WTC11 (cell line): ENCODE results near the gene NMT2. TPM values are rescaled to one million over a fixed set of nuclear protein-coding genes. Genes with fewer than 3 reads are reported as not detected.

Source experiments
- ATAC-seq: fragments of 200-7000 bp; cut with Tn5 transposase; 2 replicates; pipeline ENCODE4 v1.10.0; 2021; ENCODE audit warnings: mild to moderate bottlenecking, moderate library complexity
- CTCF ChIA-PET: fragments of 300-600 bp; sonication (Branson Sonifier 250); formaldehyde crosslinking; loops from one replicate; lab custom pipeline; 2021; ENCODE audit warnings: antibody characterized with exemption; lab: Charles Lee
- POLR2A ChIA-PET: fragments of 350-600 bp; sonication (Branson Sonifier 250); formaldehyde crosslinking; loops from one replicate; lab custom pipeline; 2021; ENCODE audit warnings: antibody characterized with exemption; lab: Charles Lee
- DNase-seq: peaks from one replicate; pipeline ENCODE4 v3.0.0; 2021; ENCODE audit warnings: low spot score
- H3K27ac Mint-ChIP-seq: 2 replicates; pipeline ENCODE4 v1.8.0; 2021; ENCODE audit warnings: mixed read lengths
- H3K27me3 Mint-ChIP-seq: 2 replicates; pipeline ENCODE4 v1.8.0; 2021; ENCODE audit warnings: low read depth, mild to moderate bottlenecking, moderate library complexity, mixed read lengths
- H3K36me3 Mint-ChIP-seq: 2 replicates; pipeline ENCODE4 v1.8.0; 2021; ENCODE audit warnings: mixed read lengths
- H3K4me1 Mint-ChIP-seq: 2 replicates; pipeline ENCODE4 v1.8.0; 2022; ENCODE audit warnings: mixed read lengths
- H3K4me3 Mint-ChIP-seq: 2 replicates; pipeline ENCODE4 v1.8.0; 2021; ENCODE audit warnings: mild to moderate bottlenecking, moderate library complexity, mixed read lengths
- H3K9me3 Mint-ChIP-seq: 2 replicates; pipeline ENCODE4 v1.8.0; 2021; ENCODE audit warnings: mixed read lengths
- AFF4 ChIP-seq: sonication (generic); formaldehyde crosslinking; IDR thresholded peaks from 2 replicates; pipeline ENCODE4 v1.8.1; 2023; ENCODE audit warnings: mild to moderate bottlenecking, missing genetic modification reagents, borderline replicate concordance
- E2F1 ChIP-seq: sonication (generic); formaldehyde crosslinking; IDR thresholded peaks from 2 replicates; pipeline ENCODE4 v1.8.0; 2022; ENCODE audit warnings: mild to moderate bottlenecking, missing genetic modification reagents
- FOXK1 ChIP-seq: sonication (generic); formaldehyde crosslinking; IDR thresholded peaks from 2 replicates; pipeline ENCODE4 v1.8.0; 2022; ENCODE audit warnings: mild to moderate bottlenecking, moderate library complexity, missing genetic modification reagents
- HMGA2 ChIP-seq: fragments of 250-450 bp; sonication (Bioruptor Pico); IDR thresholded peaks from 2 replicates; pipeline ENCODE4 v1.4.0; 2021; ENCODE audit warnings: mild to moderate bottlenecking, moderate library complexity
- MAX ChIP-seq: sonication (generic); formaldehyde crosslinking; IDR thresholded peaks from 2 replicates; pipeline ENCODE4 v1.8.0; 2022; ENCODE audit warnings: mild to moderate bottlenecking, missing genetic modification reagents
- MLX ChIP-seq: sonication (generic); formaldehyde crosslinking; IDR thresholded peaks from 2 replicates; pipeline ENCODE4 v1.8.1; 2023; ENCODE audit warnings: mild to moderate bottlenecking, missing genetic modification reagents, moderate library complexity
- NFE2L1 ChIP-seq: sonication (generic); formaldehyde crosslinking; IDR thresholded peaks from 2 replicates; pipeline ENCODE4 v1.8.1; 2023; ENCODE audit warnings: missing genetic modification reagents
- NR2C2 ChIP-seq: sonication (generic); formaldehyde crosslinking; IDR thresholded peaks from 2 replicates; pipeline ENCODE4 v1.8.0; 2022; ENCODE audit warnings: mild to moderate bottlenecking, missing genetic modification reagents
- RELA ChIP-seq: sonication (generic); formaldehyde crosslinking; IDR thresholded peaks from 2 replicates; pipeline ENCODE4 v1.8.1; 2022; ENCODE audit warnings: missing genetic modification reagents, mild to moderate bottlenecking, borderline replicate concordance
- SMAD3 ChIP-seq: sonication (generic); formaldehyde crosslinking; IDR thresholded peaks from 2 replicates; pipeline ENCODE4 v1.8.0; 2022; ENCODE audit warnings: missing genetic modification reagents, mild to moderate bottlenecking, borderline replicate concordance
- SMAD4 ChIP-seq: sonication (generic); formaldehyde crosslinking; IDR thresholded peaks from 2 replicates; pipeline ENCODE4 v1.8.0; 2022; ENCODE audit warnings: mild to moderate bottlenecking, missing genetic modification reagents
- TP53 ChIP-seq: sonication (generic); formaldehyde crosslinking; IDR thresholded peaks from 2 replicates; pipeline ENCODE4 v1.8.1; 2023; ENCODE audit warnings: mild to moderate bottlenecking, missing genetic modification reagents
- ZNF138 ChIP-seq: sonication (generic); formaldehyde crosslinking; conservative IDR thresholded peaks from 2 replicates; pipeline ENCODE4 v1.8.1; 2022; ENCODE audit warnings: mild to moderate bottlenecking, moderate library complexity, missing genetic modification reagents
- ZNF263 ChIP-seq: sonication (generic); formaldehyde crosslinking; IDR thresholded peaks from 2 replicates; pipeline ENCODE4 v1.8.1; 2022; ENCODE audit warnings: low read depth, mild to moderate bottlenecking, moderate library complexity, missing genetic modification reagents
- ZNF281 ChIP-seq: sonication (generic); formaldehyde crosslinking; IDR thresholded peaks from 2 replicates; pipeline ENCODE4 v1.8.0; 2023; ENCODE audit warnings: mild to moderate bottlenecking, missing genetic modification reagents
- ZNF396 ChIP-seq: fragments of 250-450 bp; sonication (Bioruptor Pico); IDR thresholded peaks from 2 replicates; pipeline ENCODE4 v1.8.0; 2021; ENCODE audit warnings: mild to moderate bottlenecking, moderate library complexity, borderline replicate concordance
- ZNF425 ChIP-seq: fragments of 250-450 bp; sonication (Bioruptor Pico); conservative IDR thresholded peaks from 2 replicates; pipeline ENCODE4 v1.9.0; 2021; ENCODE audit warnings: mild to moderate bottlenecking
- total RNA-seq: library from RNA; stranded (reverse); gene quantifications from 3 replicates; pipeline ENCODE4 v1.2.3, GENCODE V29; 2021
- TF ChIP-seq, protein P1 (sequence below): sonication (generic); formaldehyde crosslinking; IDR thresholded peaks from 2 replicates; pipeline ENCODE4 v1.8.0; 2022; ENCODE audit warnings: missing genetic modification reagents
- TF ChIP-seq, protein P2 (sequence below): sonication (generic); formaldehyde crosslinking; IDR thresholded peaks from 2 replicates; pipeline ENCODE4 v1.8.0; 2022; ENCODE audit warnings: mild to moderate bottlenecking, missing genetic modification reagents
- TF ChIP-seq, protein P3 (sequence below): sonication (generic); formaldehyde crosslinking; IDR thresholded peaks from 2 replicates; pipeline ENCODE4 v1.8.1; 2022; ENCODE audit warnings: mild to moderate bottlenecking, moderate library complexity, missing genetic modification reagents

The NMT2 gene
- total RNA-seq, 1 experiment from 2014 or later, result 11.7 TPM

- Mint-ChIP-seq H3K36me3 (no peaks in the 10 kb centered on the region), H3K9me3 (no peaks in the 10 kb centered on the region), H3K4me3 (no peak overlapping the region), H3K27ac (no peak overlapping the region; the same call in 1 of the 2 replicates), H3K4me1 (peaks cover 12% of the 10 kb centered on the region; the same call in 1 of the 2 replicates), H3K27me3 (no peaks in the 10 kb centered on the region)
- DNase-seq (no peak), ATAC-seq (no peak)
- POLR2A ChIA-PET, result no interaction called here
- CTCF ChIA-PET, result interaction anchor here (0.6 kb wide), 1 partner anchor 33 kb away, joined by 3 read pairs; no protein-coding TSS in a partner anchor
- TF ChIP-seq, protein P1, sequence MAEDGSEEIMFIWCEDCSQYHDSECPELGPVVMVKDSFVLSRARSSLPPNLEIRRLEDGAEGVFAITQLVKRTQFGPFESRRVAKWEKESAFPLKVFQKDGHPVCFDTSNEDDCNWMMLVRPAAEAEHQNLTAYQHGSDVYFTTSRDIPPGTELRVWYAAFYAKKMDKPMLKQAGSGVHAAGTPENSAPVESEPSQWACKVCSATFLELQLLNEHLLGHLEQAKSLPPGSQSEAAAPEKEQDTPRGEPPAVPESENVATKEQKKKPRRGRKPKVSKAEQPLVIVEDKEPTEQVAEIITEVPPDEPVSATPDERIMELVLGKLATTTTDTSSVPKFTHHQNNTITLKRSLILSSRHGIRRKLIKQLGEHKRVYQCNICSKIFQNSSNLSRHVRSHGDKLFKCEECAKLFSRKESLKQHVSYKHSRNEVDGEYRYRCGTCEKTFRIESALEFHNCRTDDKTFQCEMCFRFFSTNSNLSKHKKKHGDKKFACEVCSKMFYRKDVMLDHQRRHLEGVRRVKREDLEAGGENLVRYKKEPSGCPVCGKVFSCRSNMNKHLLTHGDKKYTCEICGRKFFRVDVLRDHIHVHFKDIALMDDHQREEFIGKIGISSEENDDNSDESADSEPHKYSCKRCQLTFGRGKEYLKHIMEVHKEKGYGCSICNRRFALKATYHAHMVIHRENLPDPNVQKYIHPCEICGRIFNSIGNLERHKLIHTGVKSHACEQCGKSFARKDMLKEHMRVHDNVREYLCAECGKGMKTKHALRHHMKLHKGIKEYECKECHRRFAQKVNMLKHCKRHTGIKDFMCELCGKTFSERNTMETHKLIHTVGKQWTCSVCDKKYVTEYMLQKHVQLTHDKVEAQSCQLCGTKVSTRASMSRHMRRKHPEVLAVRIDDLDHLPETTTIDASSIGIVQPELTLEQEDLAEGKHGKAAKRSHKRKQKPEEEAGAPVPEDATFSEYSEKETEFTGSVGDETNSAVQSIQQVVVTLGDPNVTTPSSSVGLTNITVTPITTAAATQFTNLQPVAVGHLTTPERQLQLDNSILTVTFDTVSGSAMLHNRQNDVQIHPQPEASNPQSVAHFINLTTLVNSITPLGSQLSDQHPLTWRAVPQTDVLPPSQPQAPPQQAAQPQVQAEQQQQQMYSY (CRISPR knock-in tag), result no peak
- TF ChIP-seq AFF4 (CRISPR knock-in tag), result no peak
- no peak for TF ChIP-seq MLX (CRISPR knock-in tag)
- TF ChIP-seq E2F1 (CRISPR knock-in tag), result no peak
- TF ChIP-seq FOXK1 (CRISPR knock-in tag), result no peak
- no peak for TF ChIP-seq ZNF396 (CRISPR knock-in tag)
- TF ChIP-seq ZNF281 (CRISPR knock-in tag), result no peak
- TF ChIP-seq, protein P2, sequence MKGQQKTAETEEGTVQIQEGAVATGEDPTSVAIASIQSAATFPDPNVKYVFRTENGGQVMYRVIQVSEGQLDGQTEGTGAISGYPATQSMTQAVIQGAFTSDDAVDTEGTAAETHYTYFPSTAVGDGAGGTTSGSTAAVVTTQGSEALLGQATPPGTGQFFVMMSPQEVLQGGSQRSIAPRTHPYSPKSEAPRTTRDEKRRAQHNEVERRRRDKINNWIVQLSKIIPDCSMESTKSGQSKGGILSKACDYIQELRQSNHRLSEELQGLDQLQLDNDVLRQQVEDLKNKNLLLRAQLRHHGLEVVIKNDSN (CRISPR knock-in tag), result no peak
- TF ChIP-seq ZNF425 (CRISPR knock-in tag), result no peak
- TF ChIP-seq NR2C2 (CRISPR knock-in tag), result no peak
- TF ChIP-seq ZNF263 (CRISPR knock-in tag), result no peak
- no peak for TF ChIP-seq NFE2L1 (CRISPR knock-in tag)
- no peak for TF ChIP-seq SMAD3 (CRISPR knock-in tag)
- TF ChIP-seq MAX (CRISPR knock-in tag), result no peak
- TF ChIP-seq TP53, result no peak
- TF ChIP-seq RELA (CRISPR knock-in tag), result no peak
- TF ChIP-seq, protein P3, sequence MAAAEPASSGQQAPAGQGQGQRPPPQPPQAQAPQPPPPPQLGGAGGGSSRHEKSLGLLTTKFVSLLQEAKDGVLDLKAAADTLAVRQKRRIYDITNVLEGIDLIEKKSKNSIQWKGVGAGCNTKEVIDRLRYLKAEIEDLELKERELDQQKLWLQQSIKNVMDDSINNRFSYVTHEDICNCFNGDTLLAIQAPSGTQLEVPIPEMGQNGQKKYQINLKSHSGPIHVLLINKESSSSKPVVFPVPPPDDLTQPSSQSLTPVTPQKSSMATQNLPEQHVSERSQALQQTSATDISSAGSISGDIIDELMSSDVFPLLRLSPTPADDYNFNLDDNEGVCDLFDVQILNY (CRISPR knock-in tag), result no peak
- no peak for TF ChIP-seq SMAD4
- no peak for TF ChIP-seq ZNF138 (CRISPR knock-in tag)
- no peak for TF ChIP-seq HMGA2
Measured at GRCh38 chr10:15201589-15202300, 33.3 kb upstream of the NMT2 start.
